Measurements from ENCODE around the gene PPIL3. TPM values are rescaled to one million over a fixed set of nuclear protein-coding genes. Genes with fewer than 3 reads are reported as not detected.

The PPIL3 gene
- polyA plus RNA-seq (2011; rRNA removed) (31.0 and 40.8 TPM in 2 replicates), polyA minus RNA-seq (2011; rRNA and poly(A)+ RNA removed) (7.4 and 12.8 TPM in 2 replicates)

GRCh38 chr2:200888704-200889625 lies at the start of gene PPIL3, which contains the start of gene NIF3L1:
Gene PPIL3, minus strand, starts transcription at chr2:200889077. Its CDS starts 1,462 bp downstream, at chr2:200887615.
Gene NIF3L1, plus strand, starts transcription at chr2:200889371. Its CDS starts 2,573 bp downstream, at chr2:200891944.
- H3K9me3 ChIP-seq (ENCODE audit: control insufficient read depth, insufficient read depth, low read length): no peaks in the 10 kb centered on the region
- POLR2A ChIA-PET: interaction anchor here (0.5 to 2.0 kb wide), 6 partner anchors 25 to 241 kb away, joined by 3 to 22 read pairs (median 3); partner anchors contain the start of gene CLK1
- no peak for TF ChIP-seq CTCF (IDR thresholded peaks at IDR 0.05; ENCODE audit: low read depth, low read length)
- peak within 1 kb of the TSS; percentile 93 for H3K27ac ChIP-seq (ENCODE audit: low read depth, low read length)
- H3K27me3 ChIP-seq (ENCODE audit: control insufficient read depth, insufficient read depth, low read length): no peaks in the 10 kb centered on the region
- peak; percentile 91 for DNase-seq (ENCODE audit: low read depth, low spot score)
- CTCF ChIA-PET: interaction anchor here (2.9 kb wide), 1 partner anchor 12 kb away, joined by 11 read pairs; no protein-coding TSS in a partner anchor
- peak within 1 kb of the TSS; percentile 78 for H3K4me3 ChIP-seq (ENCODE audit: low read depth, low read length)

GRCh38 chr2:200930947-200931626 lies 42.2 kb upstream of the PPIL3 start:
- no peak for TF ChIP-seq CTCF (IDR thresholded peaks at IDR 0.05; ENCODE audit: low read depth, low read length)
- ChIA-PET CTCF (interaction anchor here (1.1 to 1.2 kb wide), 2 partner anchors 33 to 301 kb away, joined by 3 to 6 read pairs; no protein-coding TSS in a partner anchor), POLR2A (no interaction called here)
- DNase-seq (ENCODE audit: low read depth, low spot score): no peak
- Histone ChIP-seq H3K9me3 (ENCODE audit: control insufficient read depth, insufficient read depth, low read length) (no peaks in the 10 kb centered on the region), H3K27ac (ENCODE audit: low read depth, low read length) (no peak overlapping the region), H3K4me3 (ENCODE audit: low read depth, low read length) (no peak overlapping the region), H3K27me3 (ENCODE audit: control insufficient read depth, insufficient read depth, low read length) (no peaks in the 10 kb centered on the region)

GRCh38 chr2:200929334-200930249 lies 40.7 kb upstream of the PPIL3 start:
- ChIA-PET POLR2A (interaction anchor here (0.7 kb wide), 1 partner anchor 17 kb away, joined by 6 read pairs; no protein-coding TSS in a partner anchor), CTCF (no interaction called here)

GRCh38 chr2:200922439-200922838 lies 33.6 kb upstream of the PPIL3 start:
- Histone ChIP-seq H3K27me3 (ENCODE audit: control insufficient read depth, insufficient read depth, low read length) (no peaks in the 10 kb centered on the region), H3K27ac (ENCODE audit: low read depth, low read length) (no peak overlapping the region), H3K9me3 (ENCODE audit: control insufficient read depth, insufficient read depth, low read length) (no peaks in the 10 kb centered on the region), H3K4me3 (ENCODE audit: low read depth, low read length) (no peak overlapping the region)
- TF ChIP-seq CTCF (IDR thresholded peaks at IDR 0.05; ENCODE audit: low read depth, low read length): no peak
- ChIA-PET POLR2A (no interaction called here), CTCF (interaction anchor here (1.4 kb wide), 1 partner anchor 10 kb away, joined by 3 read pairs; no protein-coding TSS in a partner anchor)
- DNase-seq (ENCODE audit: low read depth, low spot score): no peak

More at GRCh38 chr2:200929334-200930249, 40.7 kb upstream of the PPIL3 start:
- Histone ChIP-seq H3K27me3 (ENCODE audit: control insufficient read depth, insufficient read depth, low read length) (no peaks in the 10 kb centered on the region), H3K27ac (ENCODE audit: low read depth, low read length) (no peak overlapping the region), H3K4me3 (ENCODE audit: low read depth, low read length) (no peak overlapping the region), H3K9me3 (ENCODE audit: control insufficient read depth, insufficient read depth, low read length) (no peaks in the 10 kb centered on the region)
- TF ChIP-seq CTCF (IDR thresholded peaks at IDR 0.05; ENCODE audit: low read depth, low read length): no peak
- no peak for DNase-seq (ENCODE audit: low read depth, low spot score)

Measured in AG04450 (cell line).